Measurements from ENCODE around the gene NFATC3. TPM values are rescaled to one million over a fixed set of nuclear protein-coding genes. Genes with fewer than 3 reads are reported as not detected.

NFATC3 gene
- total and polyA plus RNA-seq, 2 donors (not counting 1 experiment from before 2014, with no cell fraction given): 33.4 to 115 TPM

DNA sequence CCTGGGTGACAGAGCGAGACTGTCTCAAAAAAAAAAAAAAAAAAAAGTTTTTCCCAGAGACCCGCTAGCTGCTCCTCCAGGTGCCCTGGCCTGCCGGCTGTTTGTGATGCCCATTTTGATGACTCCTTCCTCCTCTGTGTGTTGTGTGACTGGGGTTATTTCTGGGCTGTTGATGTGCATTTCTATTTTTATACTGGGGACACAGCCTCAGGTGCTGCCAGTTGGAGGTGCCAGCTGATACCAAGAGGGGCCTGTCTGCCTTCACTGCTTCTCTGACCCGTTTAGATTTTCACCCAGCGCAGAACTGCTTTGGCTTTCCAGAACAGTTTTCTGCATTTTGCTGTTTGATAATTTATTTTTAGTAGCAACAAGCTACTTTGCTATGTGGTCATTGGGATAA, 166.7 kb downstream of the NFATC3 start:
- Histone ChIP-seq H3K27me3 (replicated peaks in 1 of 4; ENCODE audit: control extremely low read depth in 1 of 4, control insufficient read depth in 3 of 4, insufficient read depth in 4 of 4, low read length in 3 of 4) (no peaks in the 10 kb centered on the region), H3K9me3 (ENCODE audit: control extremely low read depth in 1 of 3, control insufficient read depth in 2 of 3, insufficient read depth in 1 of 3, low read length in 2 of 3) (no peaks in the 10 kb centered on the region), H3K79me2 (ENCODE audit: control insufficient read depth, insufficient read depth, low read length) (peaks cover 28% of the 10 kb centered on the region), H3K27ac (ENCODE audit: low read length in 2 of 2) (peak overlapping the region; percentile 58 to 62), H3K36me3 (replicated peaks in 1 of 2; ENCODE audit: control extremely low read depth in 1 of 2, control insufficient read depth in 1 of 2, extremely low read depth in 1 of 2, insufficient read depth in 2 of 2, low read length in 1 of 2) (peaks cover 0 to 20% of the 10 kb centered on the region in 2 experiments), H3K4me3 (ENCODE audit: control extremely low read depth in 1 of 5, extremely low read depth in 1 of 5, insufficient read depth in 1 of 5, low read depth in 2 of 5, low read length in 4 of 5) (no peak overlapping the region), H3K9ac (ENCODE audit: low read length) (no peak overlapping the region), H4K20me1 (ENCODE audit: control insufficient read depth, insufficient read depth, low read length, poor library complexity, severe bottlenecking) (no peaks in the 10 kb centered on the region), H3K4me1 (ENCODE audit: control insufficient read depth in 2 of 2, insufficient read depth in 2 of 2, low read length in 2 of 2) (peaks cover 26 to 27% of the 10 kb centered on the region in 2 donors), H2AFZ (ENCODE audit: insufficient read depth, low read depth, low read length, poor library complexity, severe bottlenecking) (peak overlapping the region; percentile 10), H3K4me2 (replicated peaks; ENCODE audit: low read depth, low read length, poor library complexity, severe bottlenecking) (peak overlapping the region; percentile 46)
- Mint-ChIP-seq H3K9me3 (ENCODE audit: insufficient read depth) (no peaks in the 10 kb centered on the region), H3K4me3 (no peak overlapping the region), H3K4me1 (peaks cover 24% of the 10 kb centered on the region), H3K27me3 (no peaks in the 10 kb centered on the region), H3K27ac (peak overlapping the region; percentile 21)
- CTCF ChIA-PET: interaction anchor here (0.6 to 15.1 kb wide), 5 partner anchors 10 to 644 kb away, joined by 3 to 554 read pairs (median 3); partner anchors contain the start of gene SLC7A6
- WGBS (ENCODE audit: insufficient coverage): 17% methylated on average over 1 of the region's 5 CpGs
- no peak for TF ChIP-seq EZH2 (IDR thresholded peaks at IDR 0.05; ENCODE audit: borderline replicate concordance, insufficient read depth, low read depth, low read length, poor library complexity, severe bottlenecking)
- TF ChIP-seq, protein P1, sequence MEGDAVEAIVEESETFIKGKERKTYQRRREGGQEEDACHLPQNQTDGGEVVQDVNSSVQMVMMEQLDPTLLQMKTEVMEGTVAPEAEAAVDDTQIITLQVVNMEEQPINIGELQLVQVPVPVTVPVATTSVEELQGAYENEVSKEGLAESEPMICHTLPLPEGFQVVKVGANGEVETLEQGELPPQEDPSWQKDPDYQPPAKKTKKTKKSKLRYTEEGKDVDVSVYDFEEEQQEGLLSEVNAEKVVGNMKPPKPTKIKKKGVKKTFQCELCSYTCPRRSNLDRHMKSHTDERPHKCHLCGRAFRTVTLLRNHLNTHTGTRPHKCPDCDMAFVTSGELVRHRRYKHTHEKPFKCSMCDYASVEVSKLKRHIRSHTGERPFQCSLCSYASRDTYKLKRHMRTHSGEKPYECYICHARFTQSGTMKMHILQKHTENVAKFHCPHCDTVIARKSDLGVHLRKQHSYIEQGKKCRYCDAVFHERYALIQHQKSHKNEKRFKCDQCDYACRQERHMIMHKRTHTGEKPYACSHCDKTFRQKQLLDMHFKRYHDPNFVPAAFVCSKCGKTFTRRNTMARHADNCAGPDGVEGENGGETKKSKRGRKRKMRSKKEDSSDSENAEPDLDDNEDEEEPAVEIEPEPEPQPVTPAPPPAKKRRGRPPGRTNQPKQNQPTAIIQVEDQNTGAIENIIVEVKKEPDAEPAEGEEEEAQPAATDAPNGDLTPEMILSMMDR (IDR thresholded peaks at IDR 0.05): no peak
- POLR2A ChIA-PET: interaction anchor here (0.6 to 1.0 kb wide), 2 partner anchors 9 to 15 kb away, joined by 3 to 6 read pairs; no protein-coding TSS in a partner anchor
- ATAC-seq (ENCODE audit: low read depth): peak; percentile 73
- no peak for DNase-seq
- intact Hi-C loops (cut with micrococcal nuclease): no loop called here

DNA sequence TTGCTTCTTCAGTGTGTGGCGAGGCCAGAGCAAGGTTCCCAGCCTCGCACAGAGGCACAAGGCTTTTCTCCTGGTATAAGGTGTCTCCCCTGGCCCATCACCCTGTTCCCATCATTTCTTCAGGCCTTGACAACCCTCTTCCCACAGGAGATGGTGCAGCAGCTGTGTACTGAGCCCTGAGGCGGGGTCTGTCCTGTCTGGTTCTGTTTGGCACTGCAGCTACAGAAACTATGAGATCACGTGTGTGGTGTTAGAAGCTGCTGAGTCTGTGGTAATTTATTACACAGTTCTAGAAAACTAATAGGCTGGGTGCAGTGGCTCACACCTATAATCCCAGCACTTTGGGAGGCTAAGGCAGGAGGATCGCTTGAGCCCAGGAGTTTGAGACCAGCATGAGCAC, 167.2 kb downstream of the NFATC3 start:
- WGBS (ENCODE audit: insufficient coverage): 57% methylated on average over 4 of the region's 5 CpGs
- H3K9ac ChIP-seq (ENCODE audit: low read length): no peak overlapping the region
- no peaks in the 10 kb centered on the region for H3K27me3 Mint-ChIP-seq
- peak overlapping the region; percentile 46 for H3K4me2 ChIP-seq (replicated peaks; ENCODE audit: low read depth, low read length, poor library complexity, severe bottlenecking)
- ATAC-seq (ENCODE audit: low read depth) (no peak), DNase-seq (no peak)
- no peaks in the 10 kb centered on the region for H3K9me3 ChIP-seq (ENCODE audit: control extremely low read depth in 1 of 3, control insufficient read depth in 2 of 3, insufficient read depth in 1 of 3, low read length in 2 of 3)
- POLR2A ChIA-PET: interaction anchor here (0.6 to 1.0 kb wide), 2 partner anchors 9 to 15 kb away, joined by 3 to 6 read pairs; no protein-coding TSS in a partner anchor
- peaks cover 21% of the 10 kb centered on the region for H3K4me1 Mint-ChIP-seq
- H4K20me1 ChIP-seq (ENCODE audit: control insufficient read depth, insufficient read depth, low read length, poor library complexity, severe bottlenecking): no peaks in the 10 kb centered on the region
- H3K79me2 ChIP-seq (ENCODE audit: control insufficient read depth, insufficient read depth, low read length): peaks cover 22% of the 10 kb centered on the region
- peaks cover 0 to 20% of the 10 kb centered on the region in 2 experiments for H3K36me3 ChIP-seq (replicated peaks in 1 of 2; ENCODE audit: control extremely low read depth in 1 of 2, control insufficient read depth in 1 of 2, extremely low read depth in 1 of 2, insufficient read depth in 2 of 2, low read length in 1 of 2)
- no peaks in the 10 kb centered on the region for H3K27me3 ChIP-seq (replicated peaks in 1 of 4; ENCODE audit: control extremely low read depth in 1 of 4, control insufficient read depth in 3 of 4, insufficient read depth in 4 of 4, low read length in 3 of 4)
- H3K4me3 Mint-ChIP-seq: no peak overlapping the region
- CTCF ChIA-PET: interaction anchor here (0.6 to 15.1 kb wide), 4 partner anchors 9 to 644 kb away, joined by 3 to 554 read pairs (median 34); partner anchors contain the start of gene SLC7A6
- H2AFZ ChIP-seq (ENCODE audit: insufficient read depth, low read depth, low read length, poor library complexity, severe bottlenecking): peak overlapping the region; percentile 10
- peak overlapping the region; percentile 58 to 62 for H3K27ac ChIP-seq (ENCODE audit: low read length in 2 of 2)
- H3K4me1 ChIP-seq (ENCODE audit: control insufficient read depth in 2 of 2, insufficient read depth in 2 of 2, low read length in 2 of 2): peaks cover 26 to 27% of the 10 kb centered on the region in 2 donors
- no peak for TF ChIP-seq EZH2 (IDR thresholded peaks at IDR 0.05; ENCODE audit: borderline replicate concordance, insufficient read depth, low read depth, low read length, poor library complexity, severe bottlenecking)
- TF ChIP-seq, protein P1 (IDR thresholded peaks at IDR 0.05): no peak
- H3K27ac Mint-ChIP-seq: peak overlapping the region; percentile 21
- H3K9me3 Mint-ChIP-seq (ENCODE audit: insufficient read depth): no peaks in the 10 kb centered on the region
- no peak overlapping the region for H3K4me3 ChIP-seq (ENCODE audit: control extremely low read depth in 1 of 5, extremely low read depth in 1 of 5, insufficient read depth in 1 of 5, low read depth in 2 of 5, low read length in 4 of 5)
- intact Hi-C loops (cut with micrococcal nuclease): no loop called here

Measured in B cell (primary cell).